Neuron (in vitro differentiated cells): ENCODE measurements around the gene NET1.

Experiments
- H2AFZ ChIP-seq: one replicate; pipeline ENCODE4 v1.6.1; 2013; ENCODE audit warnings: low read depth, mild to moderate bottlenecking, inconsistent platforms, low read length, moderate library complexity
- H3K27me3 ChIP-seq: one replicate; pipeline ENCODE4 v1.6.1; 2013; ENCODE audit warnings: low read length; ENCODE audit not compliant: insufficient read depth
- H3K36me3 ChIP-seq: one replicate; pipeline ENCODE4 v1.6.1; 2013; ENCODE audit warnings: low read length; ENCODE audit not compliant: insufficient read depth
- H3K4me1 ChIP-seq: one replicate; pipeline ENCODE4 v1.6.1; 2013; ENCODE audit warnings: low read length; ENCODE audit not compliant: insufficient read depth
- H3K4me3 ChIP-seq: 2 replicates; pipeline ENCODE4 v1.5.1; 2013; ENCODE audit warnings: mild to moderate bottlenecking, low read length, moderate library complexity
- H3K9me3 ChIP-seq: one replicate; pipeline ENCODE4 v1.6.1; 2013; ENCODE audit warnings: low read length

The NET1 gene

GRCh38 chr10:5477948-5478693 is 65.8 kb downstream of the NET1 start:
- Histone ChIP-seq H3K4me1 (no peaks in the 10 kb centered on the region), H3K36me3 (no peaks in the 10 kb centered on the region), H3K9me3 (no peaks in the 10 kb centered on the region), H2AFZ (no peak overlapping the region), H3K4me3 (no peak overlapping the region), H3K27me3 (no peaks in the 10 kb centered on the region)

- Histone ChIP-seq H2AFZ (no peak overlapping the region), H3K27me3 (no peaks in the 10 kb centered on the region), H3K4me3 (no peak overlapping the region), H3K36me3 (no peaks in the 10 kb centered on the region), H3K4me1 (no peaks in the 10 kb centered on the region), H3K9me3 (no peaks in the 10 kb centered on the region)
Measured at GRCh38 chr10:5478694-5479305, 66.4 kb downstream of the NET1 start.

- H2AFZ ChIP-seq, result no peak overlapping the region
- H3K36me3 ChIP-seq, result no peaks in the 10 kb centered on the region
- no peaks in the 10 kb centered on the region for H3K4me1 ChIP-seq
- no peaks in the 10 kb centered on the region for H3K27me3 ChIP-seq
- no peak overlapping the region for H3K4me3 ChIP-seq
- H3K9me3 ChIP-seq, result no peaks in the 10 kb centered on the region
Measured at GRCh38 chr10:5479481-5480161, 67.3 kb downstream of the NET1 start.

- Histone ChIP-seq H2AFZ (no peak overlapping the region), H3K9me3 (no peaks in the 10 kb centered on the region), H3K4me3 (no peak overlapping the region), H3K27me3 (peaks cover 2% of the 10 kb centered on the region), H3K36me3 (no peaks in the 10 kb centered on the region), H3K4me1 (no peaks in the 10 kb centered on the region)
Measured at GRCh38 chr10:5480162-5480941, 68.0 kb downstream of the NET1 start.

GRCh38 chr10:5481121-5481520 is 68.8 kb downstream of the NET1 start:
- Histone ChIP-seq H3K9me3 (no peaks in the 10 kb centered on the region), H2AFZ (no peak overlapping the region), H3K4me3 (no peak overlapping the region), H3K36me3 (no peaks in the 10 kb centered on the region), H3K27me3 (peaks cover 5% of the 10 kb centered on the region), H3K4me1 (no peaks in the 10 kb centered on the region)

GRCh38 chr10:5482016-5482415 is 69.7 kb downstream of the NET1 start:
- Histone ChIP-seq H3K36me3 (no peaks in the 10 kb centered on the region), H2AFZ (no peak overlapping the region), H3K9me3 (no peaks in the 10 kb centered on the region), H3K27me3 (peaks cover 11% of the 10 kb centered on the region), H3K4me1 (no peaks in the 10 kb centered on the region), H3K4me3 (no peak overlapping the region)

- no peaks in the 10 kb centered on the region for H3K9me3 ChIP-seq
- H2AFZ ChIP-seq, result no peak overlapping the region
- H3K4me1 ChIP-seq, result no peaks in the 10 kb centered on the region
- no peaks in the 10 kb centered on the region for H3K36me3 ChIP-seq
- peaks cover 16% of the 10 kb centered on the region for H3K27me3 ChIP-seq
- H3K4me3 ChIP-seq, result no peak overlapping the region
Measured at GRCh38 chr10:5484205-5484604, 71.8 kb downstream of the NET1 start.

GRCh38 chr10:5485290-5485689 is 72.9 kb downstream of the NET1 start:
- H2AFZ ChIP-seq, result no peak overlapping the region
- H3K27me3 ChIP-seq, result peaks cover 16% of the 10 kb centered on the region
- no peaks in the 10 kb centered on the region for H3K4me1 ChIP-seq
- no peaks in the 10 kb centered on the region for H3K9me3 ChIP-seq
- H3K36me3 ChIP-seq, result no peaks in the 10 kb centered on the region
- no peak overlapping the region for H3K4me3 ChIP-seq

GRCh38 chr10:5485948-5486852 is 73.8 kb downstream of the NET1 start:
- H3K4me3 ChIP-seq, result no peak overlapping the region
- H3K36me3 ChIP-seq, result no peaks in the 10 kb centered on the region
- H3K9me3 ChIP-seq, result no peaks in the 10 kb centered on the region
- H3K4me1 ChIP-seq, result no peaks in the 10 kb centered on the region
- H3K27me3 ChIP-seq, result peaks cover 16% of the 10 kb centered on the region
- no peak overlapping the region for H2AFZ ChIP-seq

- Histone ChIP-seq H3K4me1 (no peaks in the 10 kb centered on the region), H3K27me3 (peaks cover 16% of the 10 kb centered on the region), H3K36me3 (no peaks in the 10 kb centered on the region), H2AFZ (no peak overlapping the region), H3K4me3 (no peak overlapping the region), H3K9me3 (no peaks in the 10 kb centered on the region)
Measured at GRCh38 chr10:5486853-5487235, 74.5 kb downstream of the NET1 start.

GRCh38 chr10:5488272-5489161 is 76.2 kb downstream of the NET1 start:
- peaks cover 19% of the 10 kb centered on the region for H3K27me3 ChIP-seq
- H2AFZ ChIP-seq, result no peak overlapping the region
- no peaks in the 10 kb centered on the region for H3K9me3 ChIP-seq
- no peaks in the 10 kb centered on the region for H3K36me3 ChIP-seq
- no peaks in the 10 kb centered on the region for H3K4me1 ChIP-seq
- no peak overlapping the region for H3K4me3 ChIP-seq
